Hematopoietic multipotent progenitor cell treated with erythropoietin and hydrocortisone succinate and interleukin-3 and kit ligand, for 15 days (in vitro differentiated cells): ENCODE results near the gene IL27RA.
"Not testable (repeated sequence)": the region's sequence is repeated elsewhere in the genome, so short reads cannot be mapped to it uniquely, and the experiment has no call there.

Experiments used
- DNase-seq: peaks from one replicate; pipeline ENCODE4 v3.0.0-alpha.2; 2015; ENCODE audit warnings: low spot score

IL27RA gene

DNA sequence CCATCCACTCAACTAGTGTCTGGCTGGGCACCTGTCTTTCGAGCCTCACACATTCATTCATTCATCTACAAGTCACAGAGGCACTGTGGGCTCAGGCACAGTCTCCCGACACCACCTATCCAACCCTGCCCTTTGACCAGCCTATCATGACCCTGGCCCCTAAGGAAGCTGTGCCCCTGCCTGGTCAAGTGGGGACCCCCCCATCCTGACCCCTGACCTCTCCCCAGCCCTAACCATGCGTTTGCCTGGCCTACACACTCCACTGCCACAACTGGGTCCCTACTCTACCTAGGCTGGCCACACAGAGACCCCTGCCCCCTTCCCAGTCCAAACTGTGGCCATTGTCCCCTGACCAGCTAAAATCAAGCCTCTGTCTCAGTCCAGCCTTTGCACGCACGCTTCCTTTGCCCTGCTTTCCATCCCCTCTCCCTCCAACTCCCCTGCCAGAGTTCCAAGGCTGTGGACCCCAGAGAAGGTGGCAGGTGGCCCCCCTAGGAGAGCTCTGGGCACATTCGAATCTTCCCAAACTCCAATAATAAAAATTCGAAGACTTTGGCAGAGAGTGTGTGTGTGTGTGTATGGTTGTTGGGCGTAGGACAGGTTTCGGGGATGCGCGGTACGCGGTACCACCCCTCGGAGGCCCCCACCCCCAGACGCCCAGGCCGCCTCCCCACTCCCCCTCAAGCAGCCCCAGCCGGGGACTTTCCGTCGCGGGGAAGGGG is 404 bp upstream of the IL27RA start:
- no peak for DNase-seq

DNA sequence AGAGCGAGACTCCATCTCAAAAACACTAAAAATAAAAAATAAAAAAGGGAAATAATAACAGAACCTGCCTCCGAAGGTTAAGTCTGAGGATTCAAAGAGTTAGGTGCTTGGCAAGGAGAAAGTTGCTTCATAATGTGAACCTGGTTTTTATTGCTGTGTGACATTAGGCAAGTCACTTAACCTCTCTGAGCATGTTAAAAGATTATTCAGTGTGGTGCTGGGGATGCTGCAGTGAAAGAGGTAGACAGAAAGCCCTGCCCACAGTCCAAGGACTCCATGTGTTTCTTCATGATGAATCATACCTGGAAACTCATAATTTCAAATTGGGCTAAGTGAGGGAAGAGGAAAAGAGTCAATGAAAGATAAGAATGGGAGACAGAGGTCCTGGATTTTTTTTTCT is 2.4 kb downstream of the IL27RA start:
- DNase-seq = no peak

DNA sequence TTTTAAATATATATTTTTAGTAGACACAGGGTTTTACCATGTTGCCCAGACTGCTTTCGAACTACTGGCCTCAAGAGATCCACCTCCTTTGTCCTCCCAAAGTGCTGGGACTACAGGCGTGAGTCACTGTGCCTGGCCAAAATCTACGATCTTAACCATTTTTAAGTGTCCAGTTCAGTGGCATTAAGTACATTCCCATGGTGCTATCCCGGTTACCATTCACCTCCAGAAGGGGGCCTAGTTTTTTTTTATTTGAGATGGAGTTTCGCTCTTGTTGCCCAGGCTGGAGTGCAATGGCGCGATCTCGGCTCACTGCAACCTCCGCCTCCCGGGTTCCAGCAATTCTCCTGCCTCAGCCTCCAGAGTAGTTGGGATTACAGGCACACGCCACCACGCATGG is 3.6 kb downstream of the IL27RA start:
- DNase-seq = not testable (repeated sequence)

DNA sequence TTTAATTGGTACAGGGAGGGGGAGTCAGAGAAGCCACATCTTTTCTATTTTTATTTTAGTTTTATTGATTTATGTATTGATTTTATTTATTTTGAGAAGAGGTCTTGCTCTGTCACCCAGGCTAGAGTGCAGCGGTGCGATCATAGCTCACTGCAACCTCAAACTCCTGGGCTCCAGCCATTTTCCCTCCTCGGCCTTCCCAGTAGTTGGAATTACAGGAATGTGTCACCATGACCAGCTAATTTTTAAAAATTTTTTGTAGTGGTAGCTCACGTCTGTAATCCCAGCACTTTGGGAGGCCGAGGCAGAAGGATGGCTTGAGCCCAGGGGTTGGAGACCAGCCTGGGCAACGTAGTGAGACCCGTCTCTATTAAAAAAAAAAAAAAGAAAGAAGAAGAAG is 4.1 kb downstream of the IL27RA start:
- no peak for DNase-seq

DNA sequence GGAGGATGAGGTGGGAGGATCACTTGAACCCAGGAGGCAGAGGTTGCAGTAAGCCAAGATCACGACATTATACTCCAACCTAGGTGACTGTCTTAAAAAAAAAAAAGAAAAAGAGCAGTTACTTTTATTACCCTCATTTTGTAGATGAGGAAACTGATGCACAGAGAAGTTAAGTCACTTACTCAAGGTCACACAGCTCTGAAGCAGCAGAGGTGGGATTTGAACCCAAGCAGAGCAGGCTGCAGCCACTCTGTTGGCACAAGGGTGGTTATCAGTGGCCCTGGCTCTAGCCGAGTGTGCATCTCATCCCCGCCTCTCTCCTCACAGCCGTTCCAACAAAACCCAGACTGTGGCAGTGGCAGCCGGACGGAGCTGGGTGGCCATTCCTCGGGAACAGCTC is 7.6 kb downstream of the IL27RA start:
- no peak for DNase-seq

DNA sequence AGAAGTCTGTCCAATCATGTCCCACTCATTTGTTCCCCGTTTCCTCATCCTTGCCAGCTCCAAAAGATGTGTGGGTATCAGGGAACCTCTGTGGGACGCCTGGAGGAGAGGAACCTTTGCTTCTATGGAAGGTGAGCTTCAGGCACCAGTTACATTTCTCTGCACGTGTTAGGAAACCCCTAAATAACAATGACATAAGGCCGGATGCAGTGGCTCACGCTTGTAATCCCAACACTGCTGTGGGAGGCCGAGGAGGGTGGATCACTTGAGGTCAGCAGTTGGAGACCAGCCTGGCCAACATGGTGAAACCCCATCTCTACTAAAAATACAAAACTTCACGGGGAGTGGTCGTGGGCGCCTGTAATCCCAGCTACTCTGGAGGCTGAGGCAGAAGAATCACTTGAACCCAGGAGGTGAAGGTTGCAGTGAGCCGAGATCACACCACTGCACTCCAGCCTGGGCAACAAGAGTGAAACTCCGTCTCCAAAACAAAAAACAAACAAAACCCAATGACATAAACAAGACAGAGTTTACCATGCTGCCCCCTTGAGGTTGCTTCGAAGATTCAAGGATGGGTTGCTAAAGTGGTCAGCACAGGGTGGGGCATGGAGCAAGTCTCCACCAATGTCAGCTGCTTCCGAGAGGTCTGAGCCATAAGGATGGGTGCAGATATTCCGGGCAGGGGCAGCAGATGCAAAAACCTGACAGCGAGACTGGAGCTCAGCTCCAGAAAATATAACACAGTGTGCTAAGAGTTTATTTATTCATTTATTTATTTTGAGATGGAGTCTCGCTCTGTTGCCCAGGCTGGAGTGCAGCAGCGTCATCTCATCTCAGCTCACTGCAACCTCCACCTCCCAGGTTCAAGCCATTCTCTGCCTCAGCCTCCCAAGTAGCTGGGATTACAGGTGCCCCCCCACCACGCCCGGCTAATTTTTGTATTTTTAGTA is 11.4 kb downstream of the IL27RA start:
- peak; percentile 78 for DNase-seq

DNA sequence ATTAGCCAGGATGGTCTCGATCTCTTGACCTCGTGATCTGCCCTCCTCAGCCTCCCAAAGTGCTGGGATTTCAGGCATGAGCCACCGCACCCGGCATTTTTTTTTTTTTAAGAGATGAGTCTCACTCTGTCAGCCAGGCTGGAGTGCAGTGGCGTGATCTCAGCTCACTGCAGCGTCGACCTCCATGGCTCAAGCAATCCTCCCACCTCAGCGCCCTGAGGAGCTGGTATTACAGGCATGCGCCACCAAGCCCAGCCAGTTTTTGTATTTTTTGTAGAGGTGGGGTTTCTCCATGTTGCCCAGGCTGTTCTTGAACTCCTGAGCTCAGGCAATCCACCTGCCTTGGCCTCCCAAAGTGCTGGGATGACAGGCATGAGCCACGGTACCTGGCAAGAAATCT is 16.3 kb downstream of the IL27RA start:
- DNase-seq = not testable (repeated sequence)

DNA sequence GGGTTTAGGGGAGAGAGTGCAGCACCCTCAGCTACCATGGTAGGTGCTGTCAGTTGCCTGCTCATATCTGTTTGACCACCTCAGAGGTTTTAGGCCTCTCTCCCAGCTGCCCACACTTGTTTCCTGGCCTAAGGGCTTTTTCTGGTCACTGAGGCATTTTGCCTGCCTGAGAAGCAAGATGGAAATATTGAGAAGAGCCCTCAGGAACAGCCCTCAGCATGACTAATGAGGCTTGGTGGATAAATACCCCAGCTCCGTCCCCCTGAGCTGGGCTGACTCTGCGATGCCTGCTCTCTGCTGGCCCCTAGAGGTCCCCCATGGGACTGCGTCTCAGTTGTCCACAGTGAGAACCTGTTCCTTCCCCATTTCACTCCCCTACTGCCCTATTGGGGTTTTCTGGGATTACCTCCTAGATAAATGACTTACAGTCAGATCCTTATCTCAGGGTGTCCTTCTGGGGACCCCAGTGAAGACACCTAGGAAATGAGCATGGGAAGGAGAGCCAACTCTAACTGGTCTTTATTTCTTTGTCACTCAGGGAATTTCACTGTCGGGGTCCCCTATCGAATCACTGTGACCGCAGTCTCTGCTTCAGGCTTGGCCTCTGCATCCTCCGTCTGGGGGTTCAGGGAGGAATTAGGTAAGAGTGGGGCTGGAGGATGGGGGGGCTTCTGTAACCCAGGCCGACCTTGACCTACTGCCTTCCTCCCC is 17.0 kb downstream of the IL27RA start:
- DNase-seq = peak; percentile 69

DNA sequence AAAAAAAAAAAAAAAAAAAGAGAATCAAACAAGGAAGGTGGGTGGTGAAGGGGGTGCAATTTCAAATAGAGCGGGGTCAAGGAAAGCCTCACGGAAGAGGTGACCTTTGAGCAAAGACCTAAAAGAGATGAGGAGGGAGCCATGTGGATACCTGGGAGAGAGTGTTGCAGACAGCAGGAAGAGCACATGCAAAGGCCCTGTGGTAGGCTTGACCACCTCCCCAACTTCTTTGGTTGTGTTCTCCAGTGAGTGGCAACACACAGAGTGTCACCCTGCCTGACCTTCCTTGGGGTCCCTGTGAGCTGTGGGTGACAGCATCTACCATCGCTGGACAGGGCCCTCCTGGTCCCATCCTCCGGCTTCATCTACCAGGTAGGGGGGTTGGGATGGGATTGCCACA is 18.9 kb downstream of the IL27RA start:
- DNase-seq = no peak

DNA sequence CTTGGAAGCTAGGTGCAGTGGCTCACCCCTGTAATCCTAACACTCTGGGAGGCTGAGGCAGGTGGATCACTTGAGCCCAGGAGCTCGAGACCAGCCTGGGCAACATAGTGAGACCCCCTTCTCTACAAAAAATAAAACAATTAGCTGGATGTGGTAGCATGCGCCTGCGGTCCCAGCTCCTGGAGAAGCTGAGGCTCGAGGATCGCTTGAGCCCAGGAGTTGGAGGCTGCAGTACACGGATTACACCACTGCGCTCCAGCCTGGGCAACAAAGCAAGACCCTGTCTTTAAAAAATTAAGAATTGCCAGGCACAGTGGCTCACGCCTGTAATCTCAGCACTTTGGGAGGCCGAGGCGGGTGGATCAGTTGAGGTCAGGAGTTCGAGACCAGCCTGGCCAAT is 19.4 kb downstream of the IL27RA start:
- DNase-seq = not testable (repeated sequence)

DNA sequence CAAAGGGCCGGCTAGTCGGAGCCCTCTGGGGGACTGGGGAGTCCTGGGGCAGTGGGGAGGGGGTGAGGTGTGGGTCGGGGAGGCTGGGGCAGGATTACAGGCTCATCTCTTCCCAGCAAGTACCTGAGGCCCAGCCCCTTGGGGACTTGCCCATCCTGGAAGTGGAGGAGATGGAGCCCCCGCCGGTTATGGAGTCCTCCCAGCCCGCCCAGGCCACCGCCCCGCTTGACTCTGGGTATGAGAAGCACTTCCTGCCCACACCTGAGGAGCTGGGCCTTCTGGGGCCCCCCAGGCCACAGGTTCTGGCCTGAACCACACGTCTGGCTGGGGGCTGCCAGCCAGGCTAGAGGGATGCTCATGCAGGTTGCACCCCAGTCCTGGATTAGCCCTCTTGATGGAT is 20.4 kb downstream of the IL27RA start:
- DNase-seq = no peak

DNA sequence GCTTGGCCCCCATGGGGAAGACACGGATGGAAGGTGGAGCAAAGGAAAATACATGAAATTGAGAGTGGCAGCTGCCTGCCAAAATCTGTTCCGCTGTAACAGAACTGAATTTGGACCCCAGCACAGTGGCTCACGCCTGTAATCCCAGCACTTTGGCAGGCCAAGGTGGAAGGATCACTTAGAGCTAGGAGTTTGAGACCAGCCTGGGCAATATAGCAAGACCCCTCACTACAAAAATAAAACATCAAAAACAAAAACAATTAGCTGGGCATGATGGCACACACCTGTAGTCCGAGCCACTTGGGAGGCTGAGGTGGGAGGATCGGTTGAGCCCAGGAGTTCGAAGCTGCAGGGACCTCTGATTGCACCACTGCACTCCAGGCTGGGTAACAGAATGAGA is 20.9 kb downstream of the IL27RA start:
- no peak for DNase-seq

DNA sequence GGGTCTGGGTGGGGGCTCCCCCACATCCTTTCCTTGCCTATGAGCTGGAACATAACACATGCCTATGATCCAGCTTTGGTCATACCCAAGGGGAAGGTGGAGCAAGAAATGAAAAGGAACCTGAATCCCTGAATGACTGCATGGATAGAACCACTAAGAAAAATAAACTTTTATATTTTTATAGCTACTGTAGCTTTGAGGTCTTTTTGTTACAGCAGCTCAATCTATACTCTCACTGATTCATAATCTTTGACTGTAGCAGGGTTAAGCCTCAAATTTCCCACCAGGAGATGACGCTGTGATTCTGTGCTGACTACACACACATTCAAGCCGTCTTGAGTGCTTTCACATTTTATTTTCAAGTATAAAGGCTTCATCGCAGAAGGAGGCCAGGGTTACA is 21.5 kb downstream of the IL27RA start:
- DNase-seq = no peak

DNA sequence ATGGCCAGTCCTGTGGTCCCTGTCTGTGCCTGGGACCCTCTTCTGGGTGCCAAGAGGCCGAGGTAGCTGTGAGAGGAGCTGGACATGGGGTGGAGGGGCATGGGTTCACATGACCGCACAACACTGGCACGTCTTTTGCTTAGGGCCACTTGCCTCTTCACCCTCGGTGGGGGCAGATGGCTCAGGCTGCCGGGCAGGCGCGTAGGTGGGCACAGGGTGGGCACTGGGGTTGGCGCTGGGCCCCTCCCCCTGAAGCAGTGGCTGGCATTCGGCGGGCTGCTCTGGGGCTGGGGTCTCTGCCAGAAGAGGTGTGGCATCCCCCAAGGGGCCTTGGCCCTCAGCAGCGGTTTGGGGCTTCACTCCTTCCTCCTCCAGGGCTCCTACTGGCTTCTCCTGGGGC is 21.9 kb downstream of the IL27RA start:
- DNase-seq = no peak

DNA sequence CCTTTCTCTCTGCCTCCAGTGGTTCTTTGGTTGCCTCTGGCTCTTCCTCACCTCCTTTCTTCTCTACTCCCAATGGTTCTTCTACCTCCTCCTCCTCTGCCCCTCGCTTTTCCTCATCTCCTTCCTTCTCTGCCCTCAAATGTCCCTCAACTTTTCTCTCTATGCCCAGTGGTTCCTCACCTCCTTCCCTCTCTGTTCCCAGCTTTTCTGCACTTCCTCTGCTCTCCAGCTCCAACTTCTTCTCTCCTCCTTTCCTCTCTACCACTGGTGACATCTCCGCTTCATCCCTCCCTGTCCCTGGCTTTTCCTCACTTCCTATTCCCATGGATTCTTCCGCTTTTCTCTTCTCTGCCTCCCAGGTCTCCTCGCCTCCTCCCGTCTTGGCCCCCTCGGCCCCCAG is 22.5 kb downstream of the IL27RA start:
- DNase-seq = no peak

DNA sequence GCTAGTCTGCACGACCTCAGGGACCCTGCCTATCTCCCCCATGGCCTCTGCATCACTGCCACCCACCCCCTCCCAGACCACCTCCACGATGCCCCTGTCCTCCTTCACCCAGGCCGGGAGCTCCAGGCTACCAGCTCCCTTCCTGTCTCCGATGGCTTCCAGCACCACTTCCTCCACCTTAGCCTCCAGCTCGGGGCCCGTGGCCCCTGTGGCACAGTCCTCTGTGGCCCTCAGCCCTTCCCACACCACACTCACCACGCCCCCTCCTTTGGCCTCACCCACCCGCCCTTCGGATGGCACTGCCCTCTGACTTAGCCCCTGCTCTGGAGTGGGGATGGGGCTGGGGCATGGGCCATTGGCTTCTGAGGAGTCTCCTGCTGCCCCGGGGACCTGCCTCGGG is 23.2 kb downstream of the IL27RA start:
- DNase-seq = no peak

DNA sequence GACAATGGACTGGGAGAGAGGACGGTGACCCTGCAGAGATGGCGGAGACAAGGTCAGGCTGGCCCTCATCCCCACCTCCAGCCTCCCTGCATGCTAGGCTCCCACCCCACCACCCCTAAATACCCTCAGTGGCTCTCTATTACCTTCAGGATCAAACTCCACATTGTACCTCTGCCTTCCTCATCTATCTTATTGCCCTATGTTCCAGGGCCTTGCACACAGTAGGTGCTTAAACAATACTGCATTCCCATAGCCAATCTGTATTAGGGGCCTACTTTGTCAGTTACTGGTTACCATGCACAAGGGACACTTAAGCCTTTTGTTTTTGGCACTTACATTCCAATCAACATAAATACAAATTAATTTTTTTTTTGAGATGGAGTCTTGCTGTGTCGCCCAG is 23.8 kb downstream of the IL27RA start:
- DNase-seq = no peak

DNA sequence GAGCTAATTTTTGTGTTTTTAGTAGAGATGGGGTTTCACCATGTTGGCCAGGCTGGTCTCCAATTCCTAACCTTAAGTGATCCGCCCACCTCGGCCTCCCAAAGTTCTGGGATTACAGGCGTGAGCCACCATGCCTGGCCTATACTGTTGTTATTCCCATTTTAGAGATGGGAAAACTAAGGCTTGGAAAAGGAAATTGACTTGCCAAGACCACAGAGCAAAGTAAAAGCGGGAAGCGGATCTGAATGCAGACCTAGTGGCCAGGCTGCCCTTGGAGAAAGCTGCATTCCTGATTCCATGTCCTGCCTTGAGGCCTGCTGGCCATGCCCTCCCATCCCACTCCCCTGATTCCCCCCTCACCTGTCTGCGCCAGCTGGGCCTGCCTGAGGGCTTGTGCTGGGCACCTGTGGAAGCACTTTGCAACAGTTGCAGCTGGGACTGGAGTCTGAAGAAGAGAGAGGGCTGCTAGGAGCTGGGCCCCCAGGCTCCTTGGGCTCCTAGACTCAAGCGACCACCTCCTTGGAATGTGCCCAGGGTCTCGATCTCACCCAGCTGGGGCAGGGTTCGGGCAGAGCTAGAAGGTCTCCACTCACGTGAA is 24.6 kb downstream of the IL27RA start:
- DNase-seq = no peak

DNA sequence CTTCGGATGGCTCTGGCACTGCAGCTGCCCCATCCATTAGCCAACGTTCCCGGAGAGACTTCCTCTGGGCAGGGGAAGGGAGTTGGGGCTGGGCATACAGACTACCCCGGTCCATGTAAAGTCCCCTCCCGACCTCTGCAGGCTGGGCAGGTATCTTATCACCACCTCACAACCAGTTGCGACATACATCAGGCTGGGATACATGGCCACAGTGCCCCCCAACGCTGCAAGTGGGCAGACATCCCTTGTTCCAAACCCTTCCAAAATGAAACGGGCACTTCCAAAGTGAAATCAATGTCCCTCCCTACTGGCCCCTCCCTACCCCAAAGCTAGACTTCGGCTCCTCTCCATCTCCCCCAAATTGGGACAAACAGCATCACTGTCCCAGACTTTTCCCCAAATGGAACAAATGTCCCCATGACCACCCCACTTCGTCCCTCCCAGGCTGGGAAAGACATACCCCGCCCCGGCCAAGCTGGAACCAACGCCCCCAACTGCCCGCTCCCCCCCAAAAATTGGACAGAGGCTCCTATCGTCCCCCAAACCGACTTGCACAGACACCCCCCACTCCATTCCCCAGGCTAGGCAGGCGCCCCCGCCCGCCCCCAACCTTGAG is 25.3 kb downstream of the IL27RA start:
- DNase-seq = no peak

DNA sequence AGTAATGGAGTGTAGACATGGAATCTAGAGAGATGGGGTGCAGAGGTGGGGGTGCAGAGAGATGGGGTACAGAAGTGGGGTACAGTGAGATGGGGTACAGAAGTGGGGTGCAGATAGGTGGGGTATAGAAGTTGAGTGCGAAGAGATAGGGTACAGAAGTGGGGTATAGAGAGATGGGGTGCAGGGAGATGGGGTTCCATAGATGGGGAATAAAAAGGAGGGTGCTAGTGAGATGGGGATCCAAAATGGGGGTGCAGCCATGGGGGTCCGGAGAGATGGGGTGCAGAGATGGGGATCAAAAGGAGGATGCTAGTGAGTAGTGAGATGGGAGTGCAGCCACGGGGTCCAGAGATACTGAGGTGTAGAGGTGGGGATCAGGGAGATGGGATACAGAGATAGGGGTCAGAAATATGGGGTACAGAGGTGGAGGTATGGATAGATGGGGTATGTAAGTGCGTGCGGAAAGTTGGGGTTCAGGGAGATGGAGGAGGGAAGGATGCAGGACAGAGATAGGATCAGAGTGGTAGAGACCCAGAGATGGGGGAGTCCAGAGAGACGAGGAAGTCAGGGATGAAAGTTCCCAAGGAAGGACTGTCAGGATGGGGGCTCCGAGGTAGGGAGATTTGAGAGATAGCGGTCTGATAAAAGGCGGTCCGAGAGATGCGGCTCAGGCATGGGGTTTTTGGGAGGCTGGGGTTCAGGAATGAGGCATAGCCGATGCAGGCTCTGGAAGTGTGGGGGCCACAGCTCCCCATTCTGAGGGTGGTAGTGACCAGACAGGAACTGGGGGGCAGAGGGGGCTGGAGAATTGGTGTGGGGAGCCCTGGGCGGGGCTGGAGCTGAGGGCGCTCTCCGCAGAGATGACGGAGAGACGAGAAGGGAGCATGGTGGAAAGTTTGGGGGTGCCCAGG is 26.9 kb downstream of the IL27RA start:
- DNase-seq = no peak

DNA sequence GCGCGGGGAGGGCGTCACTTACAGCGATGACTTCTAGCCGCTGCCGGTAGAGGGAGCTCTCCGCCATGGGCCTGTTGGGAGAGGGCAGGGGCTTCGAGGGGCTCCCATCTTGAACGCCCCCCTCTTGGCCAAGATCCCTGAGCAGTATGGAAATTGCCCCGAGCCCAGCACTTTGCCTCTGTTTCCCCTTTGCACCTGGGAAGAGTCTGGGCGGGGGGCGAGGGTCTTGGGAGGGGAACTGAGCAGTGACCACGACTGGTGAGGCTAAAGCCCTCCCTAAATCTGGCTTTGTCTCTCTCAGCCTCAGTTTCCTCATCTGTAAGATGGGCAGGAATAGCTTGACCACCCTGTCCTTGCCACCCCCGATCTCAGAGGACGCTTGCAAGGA is 27.5 kb downstream of the IL27RA start:
- DNase-seq = peak; percentile 26
